ENCODE results near the gene CRYBA1.
"Not testable (repeated sequence)": the region's sequence is repeated elsewhere in the genome, so short reads cannot be mapped to it uniquely, and the experiment has no call there.

The CRYBA1 gene

DNA sequence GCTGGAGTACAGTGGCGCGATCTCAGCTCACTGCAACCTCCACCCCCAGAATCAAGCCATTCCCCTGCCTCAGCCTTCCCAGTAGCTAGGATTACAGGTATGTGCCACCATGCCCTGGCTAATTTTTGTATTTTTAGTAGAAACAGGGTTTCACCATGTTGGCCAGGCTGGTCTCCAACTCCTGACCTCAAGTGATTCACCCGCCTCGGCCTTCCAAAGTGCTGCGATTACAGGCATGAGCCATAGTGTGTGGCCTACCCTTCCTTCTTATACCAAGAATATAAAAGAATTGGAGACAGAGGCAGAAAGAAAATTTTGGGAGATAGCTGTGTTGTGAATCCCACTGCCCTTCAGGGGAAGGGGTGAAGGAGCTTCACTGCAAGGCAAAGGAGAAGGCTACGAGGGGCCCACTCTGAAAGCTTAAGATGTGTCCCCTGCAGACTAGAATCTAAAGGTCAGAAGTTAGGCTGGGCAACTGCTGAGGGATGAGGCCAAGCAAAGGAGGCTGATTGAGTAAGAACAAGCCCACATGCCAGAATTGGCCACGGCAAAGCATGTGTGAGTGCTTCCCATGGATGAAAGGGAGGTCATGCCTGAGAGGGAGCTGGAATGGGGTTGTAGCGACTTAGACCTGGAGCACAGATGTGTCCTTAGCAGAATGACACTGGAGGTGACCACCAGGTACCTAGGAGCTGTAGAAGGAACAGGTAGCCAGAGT lies 8.4 kb upstream of the CRYBA1 start:
- no peak for DNase-seq (ENCODE audit: low read depth in 2 of 2)

DNA sequence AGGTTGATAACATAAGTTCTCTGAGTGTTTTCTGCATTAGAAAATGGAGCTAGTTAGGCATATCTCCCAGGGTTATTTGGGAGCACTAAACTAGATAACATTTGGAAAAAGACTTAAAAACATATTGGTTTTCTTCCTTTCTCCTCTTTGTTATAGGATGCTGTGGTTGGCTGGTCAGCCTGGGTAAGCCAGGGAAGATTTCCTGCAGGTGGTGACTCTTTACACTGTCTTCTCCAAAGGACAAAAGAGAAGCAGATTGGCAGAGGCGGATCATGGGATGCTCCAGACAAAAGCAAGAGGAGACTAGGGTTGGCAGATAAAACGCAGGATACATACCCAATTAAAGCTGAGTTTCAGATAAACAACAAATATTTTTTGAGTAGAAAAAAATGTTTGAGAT lies 6.2 kb upstream of the CRYBA1 start:
- no peak for DNase-seq (ENCODE audit: low read depth in 2 of 2)

DNA sequence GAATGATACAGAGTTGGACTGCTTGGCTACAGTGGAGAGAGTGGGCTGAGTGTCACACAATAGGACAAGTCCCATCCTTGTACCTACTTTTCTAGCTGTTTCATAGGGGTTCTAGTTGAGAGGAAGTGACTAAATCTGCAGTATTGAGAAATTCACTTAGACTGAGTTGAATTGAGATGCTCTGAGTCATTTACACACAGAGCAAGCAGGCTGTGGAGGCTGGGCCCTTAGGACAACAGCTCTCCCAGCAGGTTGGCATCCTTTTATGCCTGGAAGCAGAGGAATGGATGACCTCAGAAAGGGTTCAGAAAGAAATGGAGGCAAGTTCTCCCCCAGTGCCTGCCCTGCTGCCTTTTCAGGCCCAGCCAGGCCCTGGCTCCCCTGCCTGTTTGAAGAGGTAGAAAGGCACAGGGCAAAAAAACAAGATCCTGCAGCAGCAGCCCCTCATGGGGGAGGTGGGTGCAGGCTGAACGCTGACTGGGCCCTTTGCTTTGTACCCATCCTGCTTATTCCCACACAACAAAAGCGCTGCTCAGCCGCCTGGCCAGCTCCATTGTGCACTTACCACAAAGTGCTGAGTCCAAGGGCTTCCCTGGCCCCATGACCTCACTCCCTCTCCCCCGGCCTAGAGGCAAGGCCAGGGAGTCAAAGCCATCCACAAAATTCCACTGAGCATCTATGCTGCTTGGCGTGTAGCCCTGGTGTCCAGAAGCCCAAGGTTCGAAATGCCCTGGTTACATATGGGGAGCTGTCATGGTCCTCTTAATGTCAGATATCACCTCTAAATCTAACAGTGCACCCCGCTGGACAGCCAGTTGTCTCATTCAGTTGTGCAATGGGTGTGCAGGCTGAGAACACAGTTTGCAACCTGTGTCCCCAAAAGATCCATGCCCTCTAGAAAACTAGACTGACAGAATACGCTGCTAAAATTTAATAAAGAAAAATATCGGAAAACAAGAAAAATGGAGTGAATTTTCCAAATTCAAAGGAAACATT lies 5.4 kb upstream of the CRYBA1 start:
- no peak for DNase-seq (ENCODE audit: low read depth in 2 of 2)

DNA sequence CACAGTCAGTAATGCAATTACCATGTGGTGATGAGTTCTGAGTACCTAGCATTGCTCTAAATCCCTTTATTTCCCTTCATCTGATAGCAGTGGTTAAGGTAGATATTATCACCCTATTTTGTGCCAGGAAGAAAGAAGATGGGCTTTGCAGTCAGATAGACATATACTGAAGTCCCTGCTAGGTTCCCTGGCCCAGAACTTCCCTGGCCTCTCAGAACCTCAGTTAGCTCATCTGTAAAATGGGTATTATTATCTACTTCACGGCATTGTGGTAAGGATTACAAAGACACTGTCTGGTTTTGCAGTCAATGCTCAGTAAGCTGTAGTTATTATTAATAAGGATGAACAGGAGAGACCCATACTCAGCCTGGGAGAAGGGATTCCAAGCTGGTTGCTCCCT lies 4.6 kb upstream of the CRYBA1 start:
- DNase-seq (ENCODE audit: low read depth in 2 of 2): no peak

DNA sequence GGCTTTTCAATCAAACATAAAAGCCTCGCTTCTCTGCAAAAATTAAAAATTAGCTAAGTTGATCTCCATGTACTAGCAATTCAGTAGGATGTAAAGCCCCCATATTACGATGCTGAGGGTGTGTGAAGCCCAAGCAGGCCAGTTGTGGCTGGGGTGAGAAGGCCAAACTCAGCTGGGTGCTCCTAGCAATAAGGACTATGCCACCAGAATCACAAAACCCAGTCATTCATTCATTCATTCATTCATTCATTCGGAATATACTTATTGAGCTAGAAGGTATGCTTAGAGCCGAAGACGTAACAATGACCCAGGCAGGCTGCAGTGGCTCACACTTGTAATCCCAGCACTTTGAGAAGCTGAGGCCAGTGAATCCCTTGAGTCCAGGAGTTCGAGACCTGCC lies 3.9 kb upstream of the CRYBA1 start:
- DNase-seq (ENCODE audit: low read depth in 2 of 2): no peak

DNA sequence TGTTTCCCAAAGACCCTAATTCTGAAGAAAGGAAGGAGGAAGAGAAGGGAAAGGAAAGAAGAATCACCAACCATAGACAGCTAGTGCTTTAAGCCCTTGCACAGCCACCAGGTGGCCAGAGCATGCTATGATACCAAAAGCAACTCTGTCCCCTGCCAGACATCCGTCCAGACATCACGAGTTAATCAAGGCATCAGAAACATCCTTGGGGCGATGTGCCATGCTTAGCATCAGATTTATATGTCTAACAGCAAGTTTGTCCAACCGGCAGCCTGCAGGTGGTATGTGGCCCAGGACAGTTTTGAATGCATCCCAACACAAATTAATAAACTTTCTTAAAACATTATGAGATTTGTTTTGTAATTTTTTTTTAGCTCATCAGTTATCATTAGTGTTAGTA lies 2.9 kb upstream of the CRYBA1 start:
- DNase-seq (ENCODE audit: low read depth in 2 of 2): no peak

DNA sequence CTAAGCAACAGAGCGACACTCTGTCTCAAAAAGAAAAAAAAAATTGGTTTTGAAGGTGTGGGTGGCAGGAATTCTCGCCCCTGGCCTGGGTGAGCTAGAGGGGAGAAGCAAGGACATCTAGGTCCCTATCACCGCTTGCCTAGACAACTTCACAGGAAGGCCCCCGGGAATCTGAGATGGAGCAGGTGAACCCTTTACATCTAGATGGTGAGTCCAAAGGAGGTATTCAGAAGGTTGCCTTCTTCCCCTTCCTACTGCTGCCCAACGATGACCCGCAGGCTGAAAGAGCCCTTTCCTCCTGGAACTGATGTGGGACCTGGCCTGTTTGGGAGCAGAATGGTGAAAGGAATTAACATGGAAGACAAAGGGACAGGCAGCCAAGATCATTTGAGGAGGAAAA lies 1.3 kb upstream of the CRYBA1 start:
- DNase-seq (ENCODE audit: low read depth in 2 of 2): no peak

DNA sequence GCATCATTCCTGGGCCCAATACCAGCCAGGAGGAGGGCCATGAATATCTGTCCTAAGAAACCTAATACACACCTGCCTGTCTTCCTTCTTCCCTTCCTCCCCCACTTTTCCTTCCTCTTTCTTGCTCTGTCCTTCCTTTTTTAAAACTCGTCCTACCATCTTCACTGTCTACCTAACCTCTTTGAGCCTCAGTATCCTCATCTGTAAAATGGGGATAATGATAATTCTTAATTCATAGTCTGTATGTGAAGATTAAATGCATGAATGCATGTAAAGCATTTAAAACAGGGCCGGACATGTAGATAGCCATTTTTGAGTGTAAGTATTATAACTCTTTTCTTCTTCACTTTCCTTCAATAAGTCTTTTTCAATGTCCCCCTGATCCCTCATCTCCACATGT lies 560 bp downstream of the CRYBA1 start:
- no peak for DNase-seq (ENCODE audit: low read depth in 2 of 2)

DNA sequence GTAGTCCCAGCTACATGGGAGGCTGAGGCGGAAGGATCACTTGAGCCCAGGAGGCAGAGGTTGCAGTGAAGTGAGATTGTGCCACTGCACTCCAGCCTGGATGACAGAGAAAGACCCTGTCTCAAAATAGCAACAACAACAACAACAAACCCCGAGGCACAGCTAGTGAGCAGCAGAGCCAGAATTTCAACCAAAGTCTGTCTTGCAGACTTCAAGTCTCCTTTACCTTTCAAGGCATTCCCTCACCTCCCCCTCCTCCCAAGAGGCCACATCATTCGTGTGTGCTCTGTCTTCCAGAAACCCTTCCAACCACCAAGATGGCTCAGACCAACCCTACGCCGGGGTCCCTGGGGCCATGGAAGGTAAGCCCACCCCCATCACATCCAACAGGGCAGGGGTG lies 2.2 kb downstream of the CRYBA1 start:
- DNase-seq (ENCODE audit: low read depth in 2 of 2): no peak

DNA sequence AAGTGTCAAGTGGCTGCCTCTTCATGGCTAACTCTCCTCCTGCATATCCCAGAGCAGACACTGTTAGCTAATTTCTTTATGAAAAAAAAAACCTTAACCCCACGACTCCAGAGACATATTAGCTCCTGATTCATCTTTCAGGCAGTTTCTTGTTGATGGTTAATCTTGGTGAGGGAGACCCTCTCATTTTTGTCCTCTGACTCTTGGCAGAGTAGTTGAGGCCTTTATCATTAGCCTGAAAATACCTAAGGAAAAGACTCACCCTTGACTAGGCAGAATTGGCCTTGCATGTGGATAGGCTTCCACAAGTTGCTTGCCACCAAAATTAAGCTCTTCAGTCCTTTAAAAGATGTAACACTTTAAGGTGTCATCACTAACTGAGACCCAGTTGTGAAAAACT lies 4.0 kb downstream of the CRYBA1 start:
- no peak for DNase-seq (ENCODE audit: low read depth in 2 of 2)

DNA sequence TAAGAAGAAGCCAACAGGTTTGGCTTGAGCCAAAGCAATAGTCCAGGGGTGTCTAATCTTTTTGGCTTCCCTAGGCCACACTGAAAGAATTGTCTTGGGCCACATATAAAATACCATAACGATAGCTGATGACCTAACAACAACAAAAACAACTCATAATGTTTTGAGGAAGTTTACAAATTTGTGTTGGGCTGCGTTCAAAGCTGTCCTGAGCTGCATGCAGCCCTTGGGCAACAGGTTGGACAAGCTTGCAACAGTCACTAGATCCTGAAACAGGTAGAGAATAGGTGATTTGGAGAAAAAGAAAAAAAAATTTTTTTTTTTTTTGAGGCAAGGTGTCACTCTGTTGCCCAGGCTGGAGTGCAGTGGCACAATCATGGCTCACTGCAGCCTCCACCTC lies 4.5 kb downstream of the CRYBA1 start:
- DNase-seq (ENCODE audit: low read depth in 2 of 2): no peak

DNA sequence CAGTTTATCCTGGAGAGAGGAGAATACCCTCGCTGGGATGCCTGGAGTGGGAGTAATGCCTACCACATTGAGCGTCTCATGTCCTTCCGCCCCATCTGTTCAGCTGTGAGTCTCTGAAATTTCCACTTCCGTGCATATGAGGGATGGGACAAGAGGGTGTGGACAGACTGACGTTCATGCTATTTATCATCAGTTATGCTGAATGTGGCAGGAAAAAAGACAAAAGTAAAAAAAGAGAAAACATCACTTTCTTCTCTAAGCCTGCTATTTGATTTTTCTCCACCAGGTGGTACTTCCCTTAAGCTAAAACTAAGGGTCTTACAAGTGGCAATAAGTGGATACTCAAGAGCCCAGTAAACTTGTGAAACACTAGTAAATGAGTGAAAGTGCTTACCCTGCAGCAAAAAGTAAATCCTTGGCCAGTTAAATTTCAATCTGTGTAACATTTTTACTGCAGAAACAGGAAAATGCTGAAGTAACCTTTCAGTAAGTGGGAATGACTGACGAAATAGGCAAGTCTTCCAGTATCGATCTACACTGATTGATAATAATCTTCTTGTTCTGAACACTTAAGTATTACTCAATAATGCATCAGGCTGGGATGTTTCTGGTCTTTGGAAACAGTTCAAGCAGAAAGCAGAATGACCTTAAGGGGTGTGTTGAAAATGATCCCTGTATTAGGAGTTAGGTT lies 5.6 kb downstream of the CRYBA1 start:
- DNase-seq (ENCODE audit: low read depth in 2 of 2): no peak

DNA sequence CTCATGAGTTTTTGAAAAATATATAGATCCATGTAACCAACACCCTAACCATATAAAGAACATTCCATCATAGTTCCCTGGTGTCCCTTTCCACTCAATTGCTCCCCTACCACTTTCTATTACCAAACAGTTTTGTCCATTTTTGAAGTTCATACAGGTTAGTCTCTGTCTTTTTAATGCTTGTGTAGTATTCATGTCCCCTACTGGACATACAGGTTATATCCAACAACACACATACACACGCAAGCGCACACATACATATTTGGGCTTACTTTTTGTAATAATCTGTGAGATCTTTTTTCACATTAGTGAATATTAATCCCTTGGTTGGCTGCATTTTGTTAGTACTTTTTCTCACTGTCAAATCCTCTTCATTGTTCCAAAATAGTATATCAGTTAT lies 6.4 kb downstream of the CRYBA1 start:
- no peak for DNase-seq (ENCODE audit: low read depth in 2 of 2)

DNA sequence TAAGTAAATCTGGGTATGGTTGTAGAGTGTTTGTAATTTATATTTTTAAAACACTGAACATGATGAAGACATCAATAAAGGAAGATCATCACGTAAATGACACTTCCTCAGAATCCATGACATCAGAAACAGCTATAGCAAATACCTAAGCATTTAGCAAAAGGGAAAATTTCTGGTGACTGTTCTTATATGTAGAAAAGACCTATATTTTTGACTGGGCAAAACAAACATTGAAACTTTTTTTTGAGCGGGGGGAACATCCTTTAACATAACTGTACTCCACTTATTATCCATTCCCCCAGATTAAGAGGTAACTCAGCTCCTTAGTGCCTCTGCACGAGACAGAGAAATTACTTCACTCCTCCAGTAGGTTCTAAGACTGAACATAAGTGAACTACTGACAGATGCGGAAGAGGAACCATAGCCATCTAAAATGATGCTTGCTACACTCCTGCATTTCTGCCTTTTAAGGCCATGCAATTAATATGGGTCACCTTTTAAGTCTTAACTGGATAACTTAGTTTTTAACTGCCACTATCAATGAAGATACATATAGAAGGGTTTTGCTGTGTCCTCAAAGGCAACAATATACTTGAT lies 9.4 kb downstream of the CRYBA1 start:
- DNase-seq (ENCODE audit: low read depth in 2 of 2): no peak

DNA sequence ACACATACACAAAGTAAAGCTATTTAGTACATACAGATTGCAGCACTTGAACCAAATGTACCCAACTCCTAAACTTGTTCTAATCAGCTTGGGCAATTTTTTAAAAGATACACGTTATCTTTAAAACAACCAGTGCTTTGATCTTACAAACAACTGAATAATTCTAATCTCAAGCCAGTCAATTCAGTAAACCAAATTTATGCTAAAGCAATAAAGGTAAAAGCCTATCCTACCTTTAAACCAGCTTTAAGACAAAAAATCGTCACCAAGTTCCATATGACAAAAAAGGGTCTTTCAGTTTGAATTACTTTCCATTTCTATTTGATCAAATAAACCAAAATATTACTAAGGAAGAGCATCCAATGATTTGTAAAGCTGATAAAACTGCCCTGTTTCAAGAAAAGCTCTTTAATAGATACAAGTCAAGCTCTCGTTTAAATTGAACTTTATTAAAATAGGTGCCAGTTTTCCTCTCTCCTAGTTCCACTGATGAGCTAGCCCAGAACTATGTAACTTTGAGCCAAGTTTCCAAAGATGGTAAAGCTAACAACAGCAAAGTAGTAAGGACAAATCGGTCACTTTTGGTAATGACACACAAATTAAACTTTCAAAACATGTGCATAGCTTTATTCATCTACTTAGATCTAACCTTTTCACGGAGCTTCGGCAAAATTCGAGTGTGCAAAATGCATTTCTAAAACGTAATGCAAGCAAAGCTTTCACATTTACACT lies 10.2 kb downstream of the CRYBA1 start:
- DNase-seq (ENCODE audit: low read depth in 2 of 2): no peak

DNA sequence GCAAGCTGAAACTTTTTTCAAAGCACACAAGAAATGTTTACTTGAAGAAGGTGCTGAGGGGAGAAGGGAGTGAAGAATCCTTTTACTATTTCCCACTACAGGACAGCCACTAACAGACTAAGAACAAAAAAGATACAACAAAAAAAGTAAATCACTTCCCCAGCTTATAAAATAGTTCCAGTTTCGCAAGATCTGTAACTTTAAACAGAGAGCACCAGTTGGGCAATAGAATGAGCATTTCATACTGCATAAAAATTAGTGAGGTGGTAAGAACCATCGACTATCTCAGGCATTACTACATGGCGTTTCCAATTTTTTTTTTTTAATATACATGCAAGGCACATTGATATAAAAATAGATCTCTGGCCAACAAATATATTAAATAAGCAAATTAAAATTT lies 11.1 kb downstream of the CRYBA1 start:
- DNase-seq (ENCODE audit: low read depth in 2 of 2): no peak

DNA sequence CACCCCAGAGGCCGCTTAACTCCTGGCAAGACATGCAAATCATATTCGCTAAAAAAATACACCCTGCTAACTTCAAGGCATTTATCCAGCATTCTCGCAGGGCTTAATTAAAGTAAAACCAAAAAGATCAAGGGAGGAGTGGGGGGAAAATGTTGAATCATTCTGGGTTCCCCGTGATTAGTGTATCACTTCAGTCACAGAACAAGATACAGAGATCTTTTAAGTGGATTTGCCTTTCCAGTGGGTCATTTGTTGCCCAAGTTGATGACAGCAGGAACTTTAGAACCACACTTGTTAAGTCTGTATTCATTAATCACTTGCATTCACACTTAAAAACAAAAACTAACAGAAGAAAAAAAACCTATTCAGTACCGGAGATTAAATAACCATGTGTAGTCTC lies 17.3 kb downstream of the CRYBA1 start:
- no peak for DNase-seq (ENCODE audit: low read depth in 2 of 2)

DNA sequence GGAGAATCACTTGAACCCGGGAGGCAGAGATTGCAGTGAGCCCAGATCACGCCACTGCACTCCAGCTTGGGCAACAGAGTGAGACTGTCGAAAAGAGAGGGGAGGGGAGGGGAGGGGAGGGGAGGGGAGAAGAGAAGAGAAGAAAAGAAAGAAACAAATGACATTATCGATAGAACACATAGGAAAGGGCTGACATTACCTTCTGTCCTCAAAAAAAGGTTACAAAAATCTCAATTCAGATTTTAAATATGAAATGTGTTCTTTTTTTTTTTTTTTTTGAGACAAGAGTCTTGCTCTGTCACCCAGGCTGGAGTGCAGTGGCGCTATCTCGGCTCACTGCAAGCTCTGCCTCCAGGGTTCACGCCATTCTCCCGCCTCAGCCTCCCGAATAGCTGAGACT lies 25.3 kb downstream of the CRYBA1 start:
- DNase-seq (ENCODE audit: low read depth in 2 of 2): not testable (repeated sequence)

DNA sequence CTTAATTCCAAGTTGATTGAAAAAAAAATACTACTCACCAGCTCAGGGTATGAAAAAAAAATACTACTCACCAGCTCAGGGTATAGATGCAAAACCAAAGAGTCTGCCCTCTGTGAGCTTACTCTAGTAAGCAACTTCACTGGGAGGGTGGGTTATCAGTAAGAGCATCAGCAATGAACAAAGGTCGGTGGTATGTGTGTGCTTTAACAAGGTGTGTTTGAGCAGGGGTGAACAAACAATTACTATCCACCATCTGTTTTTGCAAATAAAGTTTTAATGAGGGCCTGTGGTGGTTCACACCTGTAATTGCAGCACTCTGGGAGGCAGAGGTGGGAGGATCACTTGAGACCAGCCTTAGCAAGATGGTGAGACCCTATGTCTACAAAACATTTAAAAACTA lies 27.3 kb downstream of the CRYBA1 start:
- DNase-seq (ENCODE audit: low read depth in 2 of 2): no peak

DNA sequence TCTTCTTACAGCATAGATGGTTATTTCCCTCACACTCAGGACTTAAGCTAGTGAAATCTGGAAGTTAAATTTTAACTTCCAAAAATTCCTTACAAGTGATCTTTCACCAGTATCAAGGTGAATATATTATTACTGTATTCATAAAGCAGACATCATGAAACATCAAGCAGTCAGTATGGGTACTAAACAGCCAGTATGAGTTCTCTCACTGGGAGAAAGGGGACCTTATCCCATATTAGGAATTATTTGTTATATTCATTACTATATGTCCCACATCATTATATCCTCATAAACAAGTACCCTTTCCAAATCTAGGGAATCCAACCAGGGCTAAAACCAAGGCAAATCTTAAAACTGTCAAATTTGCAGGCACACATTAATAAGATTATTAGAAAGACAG lies 32.0 kb downstream of the CRYBA1 start:
- no peak for DNase-seq (ENCODE audit: low read depth in 2 of 2)

DNA sequence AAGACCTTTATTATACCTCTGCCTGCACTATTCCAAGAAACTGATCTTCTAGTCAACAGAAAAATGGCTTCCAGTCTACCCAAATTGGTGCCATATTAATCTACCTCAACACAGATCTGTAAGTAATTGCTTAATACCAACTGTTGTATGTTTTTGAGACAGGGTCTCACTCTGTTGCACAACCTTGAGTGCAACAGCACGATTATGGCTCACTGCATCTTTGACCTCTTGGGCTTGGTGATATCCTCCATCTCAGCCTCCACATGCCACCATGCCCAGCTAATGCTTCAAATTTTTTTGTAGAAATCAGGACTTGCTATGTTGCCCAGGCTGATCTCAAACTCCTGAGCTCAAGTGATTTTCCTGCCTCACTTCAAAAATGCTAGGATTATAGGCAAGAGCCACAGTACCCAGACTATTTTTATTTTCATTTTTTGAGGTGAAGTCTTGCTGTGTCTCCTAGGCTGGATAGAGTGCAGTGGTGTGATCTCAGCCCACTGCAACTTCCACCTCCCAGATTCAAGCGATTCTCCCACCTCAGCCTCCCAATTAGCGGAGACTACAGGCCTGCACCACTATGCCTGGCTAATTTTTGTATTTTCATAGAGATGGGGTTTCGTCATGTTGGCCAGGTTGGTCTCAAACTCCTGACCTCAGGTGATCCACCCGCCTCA lies 32.9 kb downstream of the CRYBA1 start:
- DNase-seq (ENCODE audit: low read depth in 2 of 2): no peak

Measured in stimulated activated CD8-positive, alpha-beta memory T cell treated with anti-CD3 and anti-CD28 coated beads, Interleukin-7, amount 100 ng/mL, for 4 hours (primary cell).